RCC 7860 (cell line): ENCODE data around the gene SUSD4.
"Not testable (repeated sequence)": the region's sequence is repeated elsewhere in the genome, so short reads cannot be mapped to it uniquely, and the experiment has no call there.

Experiments used
- DNase-seq: peaks from one replicate; pipeline ENCODE4 v3.0.0-alpha.2; 2015; ENCODE audit warnings: low spot score
- FAIRE-seq: peaks from 2 replicates; lab custom pipeline; 2012; peaks lifted over from hg19 to GRCh38; lab: Jason Lieb, UNC

Gene SUSD4

DNA sequence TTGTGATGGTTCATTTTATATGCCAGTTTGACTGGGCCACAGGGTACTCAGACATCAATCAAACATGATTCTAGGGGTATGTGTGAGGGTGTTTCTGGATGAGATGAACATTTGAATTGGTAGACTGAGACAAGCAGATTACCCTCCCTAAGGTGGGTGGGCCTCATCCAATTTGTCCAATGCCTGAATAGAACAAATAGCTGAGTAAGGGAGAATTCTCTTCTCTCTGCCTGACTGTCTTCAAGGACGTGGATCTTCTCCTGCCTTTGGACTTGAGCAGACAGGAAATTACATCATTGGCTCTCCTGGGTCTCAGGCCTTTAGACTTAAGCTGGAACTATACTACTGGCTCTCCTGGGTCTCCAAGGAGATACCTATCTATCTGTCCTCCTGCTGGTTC lies 64.4 kb downstream of the SUSD4 start:
- FAIRE-seq = no peak
- DNase-seq = no peak

DNA sequence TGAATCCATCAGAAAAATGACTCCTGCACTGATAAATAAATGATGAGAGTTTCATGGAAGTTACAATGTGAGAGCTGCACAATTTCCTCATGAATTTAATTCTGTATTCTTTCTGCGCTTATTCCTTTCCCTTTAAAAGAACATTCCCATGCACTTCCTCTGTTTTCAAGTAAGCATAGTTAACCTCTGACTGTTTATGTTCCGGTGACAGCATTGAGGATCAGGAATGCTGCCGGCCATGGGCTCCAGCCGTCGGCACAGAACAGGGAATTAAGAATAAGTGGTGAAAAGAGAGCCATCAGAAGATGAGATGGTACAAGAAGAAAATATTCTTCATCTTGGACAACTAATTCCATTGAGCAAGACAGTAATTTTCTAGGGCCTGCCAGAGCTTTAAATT lies 65.3 kb downstream of the SUSD4 start:
- DNase-seq = no peak
- no peak for FAIRE-seq

DNA sequence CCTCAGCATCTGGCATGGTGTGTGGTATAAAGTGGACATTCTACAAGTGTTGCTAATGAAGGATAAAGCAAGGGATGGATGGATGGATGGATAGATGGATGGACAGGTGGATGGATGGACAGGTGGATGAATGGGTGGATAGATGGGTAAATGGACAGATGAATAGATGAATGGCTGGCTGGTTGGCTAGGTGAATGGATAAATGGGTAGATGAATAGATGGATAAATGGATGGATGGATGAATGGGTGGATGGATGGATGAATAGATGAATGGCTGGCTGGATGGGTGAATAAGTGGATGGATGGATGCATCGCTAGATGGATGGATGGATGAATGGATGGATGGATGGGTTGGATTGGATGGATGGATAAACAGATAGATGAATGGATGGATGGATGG lies 66.2 kb downstream of the SUSD4 start:
- FAIRE-seq = no peak
- DNase-seq = no peak

DNA sequence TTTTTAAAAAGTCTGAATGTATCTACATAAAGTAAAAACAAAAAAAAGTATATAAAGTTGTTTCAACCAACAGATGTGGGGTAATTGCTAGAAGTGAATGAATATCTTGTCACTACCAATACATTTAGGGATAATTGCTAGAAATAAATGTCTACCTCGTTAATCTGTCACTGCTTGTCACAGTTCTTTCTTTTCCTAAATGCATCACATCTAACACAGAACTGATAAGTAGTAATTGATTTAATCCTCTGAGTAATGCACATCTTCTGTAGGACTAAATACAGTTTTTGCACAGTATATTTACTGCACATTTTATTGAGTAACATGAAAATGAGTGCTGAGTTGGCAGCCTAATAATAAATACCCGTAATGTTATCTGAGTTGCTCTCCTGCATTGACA lies 72.2 kb downstream of the SUSD4 start:
- no peak for FAIRE-seq
- DNase-seq = no peak

DNA sequence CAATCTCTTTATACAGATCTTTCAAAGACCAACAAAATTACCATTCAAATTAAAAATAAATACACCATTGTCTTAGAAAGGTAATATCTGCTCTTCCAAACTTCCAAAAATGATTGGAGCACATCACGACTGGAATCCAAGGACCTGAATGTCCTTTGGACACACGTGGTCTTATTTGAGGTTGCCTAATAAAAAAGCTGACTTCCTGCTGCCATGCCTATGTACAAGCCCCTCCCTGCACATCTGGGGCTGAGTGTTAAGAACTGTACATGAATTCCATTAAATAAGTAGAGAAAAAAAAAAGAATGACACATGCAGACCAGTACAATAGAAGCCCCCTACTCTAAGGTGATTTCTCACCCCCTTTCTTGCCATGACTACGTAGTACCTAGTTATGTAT lies 73.6 kb downstream of the SUSD4 start:
- no peak for FAIRE-seq

DNA sequence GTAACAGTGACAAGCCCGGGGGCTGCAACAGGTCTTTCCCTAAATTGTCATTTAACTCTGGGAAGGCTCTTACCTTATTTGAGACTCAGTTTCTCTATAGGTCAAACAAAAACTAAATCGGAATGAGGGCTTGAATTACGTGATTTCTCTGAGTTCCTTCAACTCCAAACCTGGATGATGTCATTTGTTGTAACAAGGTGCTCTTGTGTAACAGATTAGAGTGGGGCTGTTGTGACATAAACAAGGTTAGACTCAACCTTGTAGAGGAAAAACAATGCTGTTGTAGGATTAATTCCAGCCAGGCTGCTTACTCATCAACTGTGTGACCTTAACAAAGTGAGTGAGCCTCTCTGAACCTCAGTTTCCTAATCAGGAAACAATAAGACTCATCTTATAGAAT lies 74.4 kb downstream of the SUSD4 start:
- DNase-seq (no peak), FAIRE-seq (no peak)

More for the DNA sequence above, 73.6 kb downstream of the SUSD4 start:
- DNase-seq = no peak

DNA sequence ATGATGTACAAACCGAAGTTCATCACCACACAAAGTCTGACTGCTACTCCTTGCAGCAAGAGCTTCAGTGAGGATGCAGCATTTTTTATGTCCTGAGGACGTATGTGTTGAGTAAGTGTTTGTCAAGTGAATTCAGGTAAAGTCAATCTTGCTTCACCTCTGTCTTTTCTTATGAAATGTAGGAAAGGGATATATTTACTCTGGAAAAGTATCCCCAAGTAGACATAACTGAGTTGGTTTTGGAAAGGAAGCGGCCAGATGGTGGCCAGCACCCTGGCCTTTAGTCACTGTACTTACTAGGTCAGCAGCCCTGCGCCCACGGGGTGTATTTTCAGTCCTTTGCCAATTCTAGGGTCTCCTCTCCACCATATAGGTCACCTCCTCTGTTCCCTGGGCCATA lies 75.2 kb downstream of the SUSD4 start:
- FAIRE-seq = no peak
- DNase-seq = no peak

DNA sequence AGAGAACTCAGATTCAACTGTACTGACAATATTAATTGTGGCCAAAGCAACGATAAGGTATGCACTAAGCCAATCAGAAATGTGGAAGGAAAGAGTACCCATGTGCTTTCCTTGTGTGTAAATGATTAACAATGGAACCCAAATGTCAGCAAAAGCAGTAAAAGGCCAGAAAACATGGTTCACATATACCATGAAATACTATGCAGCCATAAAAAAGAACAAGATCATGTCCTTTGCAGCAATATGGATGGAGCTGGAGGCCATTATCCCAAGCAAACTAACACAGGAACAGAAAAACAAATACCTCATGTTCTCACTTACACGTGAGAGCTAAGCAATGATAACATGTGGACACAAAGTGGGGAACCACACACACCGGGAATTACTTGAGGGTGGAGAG lies 78.5 kb downstream of the SUSD4 start:
- no peak for DNase-seq
- FAIRE-seq = no peak

DNA sequence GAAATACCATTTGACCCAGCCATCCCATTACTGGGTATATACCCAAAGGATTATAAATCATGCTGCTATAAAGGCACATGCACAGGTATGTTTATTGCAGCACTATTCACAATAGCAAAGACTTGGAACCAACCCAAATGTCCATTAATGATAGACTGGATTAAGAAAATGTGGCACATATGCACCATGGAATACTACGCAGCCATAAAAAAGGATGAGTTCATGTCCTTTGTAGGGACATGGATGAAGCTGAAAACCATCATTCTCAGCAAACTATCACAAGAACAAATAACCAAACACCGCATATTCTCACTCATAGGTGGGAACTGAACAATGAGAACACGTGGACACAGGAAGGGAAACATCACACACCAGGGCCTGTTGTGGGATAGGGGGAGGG lies 80.3 kb downstream of the SUSD4 start:
- not testable (repeated sequence) for DNase-seq, FAIRE-seq

DNA sequence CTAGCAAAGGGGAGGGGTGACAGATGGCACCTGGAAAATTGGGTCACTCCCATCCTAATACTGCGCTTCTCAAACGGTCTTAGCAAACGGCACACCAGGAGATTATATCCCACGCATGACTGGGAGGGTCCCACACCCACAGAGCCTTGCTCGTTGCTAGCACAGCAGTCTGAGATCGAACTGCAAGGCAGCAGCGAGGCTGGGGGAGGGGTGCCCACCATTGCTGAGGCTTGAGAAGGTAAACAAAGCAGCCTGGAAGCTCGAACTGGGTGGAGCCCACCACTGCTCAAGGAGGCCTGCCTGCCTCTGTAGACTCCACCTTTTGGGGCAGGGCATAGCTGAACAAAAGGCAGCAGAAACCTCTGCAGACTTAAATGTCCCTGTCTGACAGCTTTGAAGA lies 85.7 kb downstream of the SUSD4 start:
- DNase-seq, FAIRE-seq: not testable (repeated sequence)

DNA sequence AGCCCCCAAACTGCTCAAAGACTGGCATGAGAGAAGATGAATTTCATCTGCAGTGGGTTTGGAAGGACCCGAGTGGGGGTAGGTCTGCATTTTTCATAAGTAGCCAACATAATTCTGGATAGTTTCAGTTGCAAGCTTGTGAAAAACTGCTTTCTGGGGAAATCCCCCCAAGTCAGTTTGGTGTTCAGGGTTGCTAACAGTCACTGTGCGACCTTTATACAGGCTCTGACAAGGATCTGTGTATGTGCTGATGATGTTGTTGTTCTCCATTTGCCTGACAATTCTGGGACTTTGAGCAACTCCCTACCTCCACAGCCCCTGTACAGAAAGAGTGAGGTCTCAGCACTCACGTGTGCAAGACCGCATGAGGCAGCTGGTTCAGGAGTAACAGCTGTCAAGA lies 87.9 kb downstream of the SUSD4 start:
- FAIRE-seq = no peak
- no peak for DNase-seq

DNA sequence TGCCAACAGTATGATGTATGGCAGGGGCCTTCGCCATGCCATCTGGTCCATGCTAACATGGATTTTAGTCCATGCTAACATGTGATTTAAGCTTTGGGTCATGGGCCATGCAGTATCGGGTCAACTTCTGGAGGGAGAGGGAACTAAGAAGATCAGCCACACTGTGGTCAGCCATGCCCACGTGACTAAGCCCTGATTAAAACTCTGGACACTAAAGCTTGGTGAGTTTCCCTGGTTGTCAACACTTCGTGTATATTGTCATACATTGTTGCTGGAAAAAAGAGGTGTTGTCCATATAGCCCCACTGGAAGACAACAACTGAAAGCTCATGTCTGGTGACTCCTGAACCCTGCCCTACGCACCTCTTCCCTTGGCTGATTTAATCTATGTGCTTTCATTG lies 90.5 kb downstream of the SUSD4 start:
- FAIRE-seq = no peak
- no peak for DNase-seq

DNA sequence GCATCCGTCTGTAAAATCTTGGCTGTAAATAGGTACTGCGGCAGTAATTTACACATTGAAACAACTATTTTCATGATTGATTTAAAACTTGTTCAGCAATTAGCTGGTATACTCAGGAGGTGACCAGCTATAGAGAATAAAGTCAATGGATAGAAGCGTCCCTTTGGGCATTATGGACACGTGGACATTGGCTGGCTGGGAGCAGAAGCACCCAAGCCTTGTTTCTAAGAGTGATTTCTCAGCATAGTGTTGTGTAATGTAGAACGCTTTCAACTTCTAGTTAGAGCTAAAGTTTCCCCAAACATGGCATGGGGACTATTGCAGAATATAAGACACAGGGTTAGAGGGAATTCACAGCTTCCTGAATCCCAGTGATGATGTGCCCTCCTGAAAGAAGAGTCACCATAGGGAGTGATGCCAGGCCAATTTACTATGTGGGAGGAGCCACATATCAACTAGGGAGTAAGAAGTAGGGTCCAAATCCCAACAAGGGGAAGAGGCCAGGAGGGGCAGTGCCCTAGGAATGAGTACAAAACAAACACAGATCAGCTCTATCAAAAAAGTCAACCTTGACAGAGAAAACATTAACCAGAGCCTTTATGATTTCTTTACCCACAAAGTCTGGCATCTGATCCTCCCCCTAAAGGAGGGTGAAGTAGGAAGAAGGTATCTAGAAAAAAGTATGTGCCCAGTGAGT lies 92.7 kb downstream of the SUSD4 start:
- no peak for DNase-seq
- FAIRE-seq = no peak

DNA sequence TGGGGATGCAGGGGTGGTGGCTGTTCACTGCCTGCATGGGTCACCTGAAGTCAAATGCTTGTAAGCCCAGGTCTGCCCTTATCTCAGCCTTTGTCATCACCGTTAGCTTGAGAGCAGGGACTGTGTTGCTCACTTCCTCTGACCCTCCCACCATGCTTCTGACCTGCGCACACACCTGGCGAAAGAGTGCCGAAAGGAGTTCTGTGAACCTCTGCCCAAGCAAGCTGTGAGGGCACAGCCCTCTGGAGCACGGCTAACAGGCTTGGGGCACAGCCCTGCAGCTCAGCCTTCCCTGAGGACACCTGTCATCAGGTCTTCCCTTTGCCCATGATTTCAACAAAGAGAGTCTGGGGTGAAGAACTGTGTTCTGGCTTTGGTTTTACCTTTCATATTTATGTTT lies 93.8 kb downstream of the SUSD4 start:
- DNase-seq (no peak), FAIRE-seq (no peak)

DNA sequence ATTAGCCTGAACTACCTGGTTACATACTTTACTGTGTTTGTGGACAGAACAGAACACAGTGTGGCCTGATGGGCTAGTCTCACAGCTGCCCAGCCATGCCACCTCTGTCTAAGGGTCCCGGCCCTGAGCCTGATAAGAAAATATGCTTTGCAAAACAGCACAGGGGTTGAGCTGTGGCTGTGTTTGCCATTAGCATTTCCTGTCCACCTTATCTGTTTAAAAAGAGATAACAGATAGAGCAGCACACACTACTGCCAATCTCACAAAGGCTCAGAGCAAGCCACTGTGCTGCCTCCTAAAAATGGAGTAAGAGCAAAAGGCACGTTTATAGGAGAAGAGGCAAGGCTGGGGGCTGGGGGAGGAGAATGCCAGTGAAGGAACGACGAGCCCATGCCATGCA lies 95.0 kb downstream of the SUSD4 start:
- DNase-seq = no peak
- no peak for FAIRE-seq

DNA sequence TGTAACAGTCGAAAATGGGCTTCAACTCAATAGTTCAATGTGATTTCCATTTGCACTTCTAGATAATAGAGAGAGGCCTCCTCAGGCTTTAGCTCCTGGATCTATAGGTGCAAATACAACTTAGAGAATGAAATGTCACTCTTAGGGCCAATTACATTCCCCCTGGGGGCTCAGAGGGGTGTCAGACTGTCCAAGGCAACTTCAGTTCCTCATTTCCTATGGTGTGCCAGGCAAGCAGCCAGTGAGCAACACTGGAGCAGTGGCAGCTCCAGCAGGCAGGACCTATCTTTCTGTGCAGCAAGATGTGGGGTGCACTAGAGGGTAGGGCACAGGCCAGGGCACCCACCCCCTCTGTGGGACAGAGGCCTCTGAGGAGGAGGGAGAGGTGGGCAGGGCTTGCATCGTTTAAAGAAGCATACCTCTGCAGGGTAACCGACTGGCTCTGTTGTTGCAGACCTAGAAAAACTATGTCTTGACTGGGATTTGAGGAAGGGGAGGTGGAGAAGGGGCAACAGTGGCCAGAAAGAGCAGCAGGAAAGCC lies 97.3 kb downstream of the SUSD4 start:
- FAIRE-seq = no peak

DNA sequence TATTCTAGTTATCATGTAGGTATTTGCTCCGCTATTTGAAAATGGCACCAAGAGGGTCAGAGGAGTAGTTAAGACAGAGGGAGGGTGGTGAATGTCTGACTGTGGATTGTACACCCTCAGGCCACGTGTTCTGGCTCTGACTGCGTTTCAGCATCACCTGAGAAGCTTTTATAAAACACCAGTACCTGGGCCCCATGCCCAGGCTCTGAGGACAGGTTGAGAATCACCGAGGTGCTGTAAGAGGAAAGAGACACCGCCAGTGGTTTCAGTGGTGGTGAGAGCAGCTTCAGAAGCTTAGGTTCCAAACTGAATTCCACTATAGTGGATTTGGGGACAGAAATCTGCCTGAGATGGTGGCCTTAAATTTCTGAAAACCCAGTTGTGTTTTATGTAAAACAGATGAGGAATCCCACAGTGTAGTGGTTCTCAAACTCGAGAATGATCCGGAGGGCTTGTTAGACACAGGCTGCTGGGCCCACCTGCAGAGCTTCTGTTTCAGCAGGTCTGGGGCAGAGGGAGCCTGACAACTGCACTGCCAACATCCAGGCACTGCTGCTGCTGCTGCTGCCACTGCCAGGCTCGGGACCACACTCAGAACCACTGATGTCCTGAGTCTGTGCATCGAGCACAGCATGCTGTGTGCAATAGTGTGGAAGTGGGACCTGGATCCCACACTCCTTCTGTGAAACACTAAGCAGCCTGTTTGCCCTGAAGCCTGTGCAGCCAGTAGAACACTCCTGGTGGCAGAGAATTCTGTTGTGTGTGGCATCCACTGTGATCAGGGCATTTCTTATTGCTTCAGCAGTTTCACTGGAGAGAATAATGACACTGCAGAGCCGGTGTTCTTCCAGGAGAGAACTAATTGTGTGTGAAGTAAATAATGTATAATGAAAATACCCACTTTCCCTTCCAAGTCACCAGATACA lies 98.7 kb downstream of the SUSD4 start:
- no peak for FAIRE-seq
- no peak for DNase-seq

More for the DNA sequence above, 97.3 kb downstream of the SUSD4 start:
- no peak for DNase-seq

DNA sequence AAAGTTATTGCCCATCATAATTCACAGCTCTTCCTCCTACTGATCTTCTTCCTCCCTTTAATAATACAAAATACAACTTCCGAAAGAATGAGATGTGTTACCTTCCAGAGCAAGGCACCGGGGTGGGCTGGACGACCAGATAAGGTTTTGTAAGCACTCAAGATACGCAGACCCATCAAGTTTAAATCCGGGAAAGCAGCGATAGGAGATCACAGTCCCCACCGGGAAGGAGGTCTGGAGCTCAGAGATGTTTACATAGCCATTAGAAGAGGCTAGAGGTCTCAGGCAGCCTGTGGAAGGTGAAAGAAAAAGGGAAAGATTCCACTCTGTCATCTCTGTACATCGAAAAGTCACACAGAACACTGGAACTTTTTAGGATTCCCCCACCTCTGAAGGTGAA lies 99.4 kb downstream of the SUSD4 start:
- FAIRE-seq (no peak), DNase-seq (no peak)

DNA sequence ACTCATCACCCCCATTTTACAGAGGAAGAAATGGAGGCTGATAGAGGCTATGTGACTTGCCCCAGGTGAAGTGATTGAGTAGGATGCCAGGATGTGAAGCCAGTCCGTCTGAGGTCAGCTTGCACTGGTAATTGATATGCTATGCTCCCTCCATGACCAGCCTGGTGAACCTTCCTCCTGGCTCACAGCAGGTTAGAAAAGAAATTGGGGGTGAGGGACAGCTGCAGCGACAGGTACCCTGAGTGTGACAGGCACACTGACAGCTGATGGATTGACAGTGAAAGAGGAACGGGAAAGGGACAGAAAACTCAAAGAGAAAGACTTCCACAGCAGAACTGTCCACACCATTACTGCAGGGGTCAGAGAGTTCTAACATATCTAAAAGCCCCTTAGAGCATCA lies 102.1 kb downstream of the SUSD4 start:
- FAIRE-seq = no peak

DNA sequence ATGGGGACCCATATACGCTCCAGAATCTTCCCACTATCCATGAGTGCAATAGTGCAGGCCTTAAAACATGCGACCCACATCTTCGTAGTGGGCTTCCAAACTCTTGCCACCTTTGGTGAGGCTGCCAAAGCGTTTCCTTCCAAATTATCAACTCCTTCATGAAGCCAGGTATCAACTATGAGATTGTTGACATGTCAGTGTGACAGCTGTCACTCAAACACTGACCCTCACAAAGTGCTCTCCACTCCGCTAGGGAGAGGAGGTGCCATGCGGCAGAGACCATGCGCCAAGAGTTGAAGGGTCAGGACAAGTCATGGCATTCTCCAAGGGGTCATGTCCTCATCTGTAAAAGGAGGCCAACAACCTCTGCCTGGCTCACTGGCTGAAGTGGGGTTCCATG lies 103.3 kb downstream of the SUSD4 start:
- DNase-seq (no peak), FAIRE-seq (no peak)

More for the DNA sequence above, 102.1 kb downstream of the SUSD4 start:
- DNase-seq = no peak

DNA sequence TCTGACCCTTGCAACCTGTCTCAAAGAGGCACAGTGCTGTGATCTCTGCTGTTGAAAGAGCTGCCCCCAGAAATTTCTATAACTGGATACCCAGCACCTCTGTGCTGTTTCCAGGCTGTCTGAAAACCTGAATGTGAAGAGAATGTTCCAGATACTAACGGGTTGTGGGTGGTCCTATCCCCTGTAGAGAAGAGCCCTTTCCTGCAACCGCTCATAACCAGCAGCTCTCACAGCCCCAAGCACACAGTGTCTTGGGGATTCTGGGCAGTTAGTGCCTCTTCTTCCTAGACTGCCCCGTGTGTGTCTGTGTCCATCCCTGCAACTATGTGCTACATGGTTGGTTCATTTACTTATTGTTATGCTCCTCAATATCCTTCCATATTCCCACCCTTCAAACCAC lies 104.5 kb downstream of the SUSD4 start:
- FAIRE-seq = no peak
- DNase-seq = no peak

DNA sequence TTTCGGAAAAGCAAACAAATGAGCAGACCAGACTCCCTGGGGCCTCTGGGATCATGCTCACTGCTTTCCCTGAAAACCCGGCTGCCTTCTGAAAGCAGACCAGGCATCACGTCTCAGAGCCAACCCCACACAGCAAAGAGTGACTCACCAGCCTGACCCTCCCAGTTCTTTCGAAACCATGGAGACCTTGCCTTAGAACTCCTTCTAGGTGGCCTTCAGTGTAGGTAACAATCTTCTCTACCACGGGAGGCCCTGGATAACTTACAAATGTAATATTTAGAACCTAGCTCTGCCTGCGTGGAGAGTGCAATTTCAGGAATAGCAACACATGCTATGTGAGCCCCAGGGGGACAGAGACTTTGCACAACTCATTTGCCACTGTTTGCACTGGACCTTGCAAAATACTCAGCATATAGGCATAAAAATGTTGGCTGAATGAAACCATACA lies 105.2 kb downstream of the SUSD4 start:
- DNase-seq = peak; percentile 62
- FAIRE-seq = peak; percentile 75
